ENCODE results near the gene PLAGL2.

PLAGL2 gene

DNA sequence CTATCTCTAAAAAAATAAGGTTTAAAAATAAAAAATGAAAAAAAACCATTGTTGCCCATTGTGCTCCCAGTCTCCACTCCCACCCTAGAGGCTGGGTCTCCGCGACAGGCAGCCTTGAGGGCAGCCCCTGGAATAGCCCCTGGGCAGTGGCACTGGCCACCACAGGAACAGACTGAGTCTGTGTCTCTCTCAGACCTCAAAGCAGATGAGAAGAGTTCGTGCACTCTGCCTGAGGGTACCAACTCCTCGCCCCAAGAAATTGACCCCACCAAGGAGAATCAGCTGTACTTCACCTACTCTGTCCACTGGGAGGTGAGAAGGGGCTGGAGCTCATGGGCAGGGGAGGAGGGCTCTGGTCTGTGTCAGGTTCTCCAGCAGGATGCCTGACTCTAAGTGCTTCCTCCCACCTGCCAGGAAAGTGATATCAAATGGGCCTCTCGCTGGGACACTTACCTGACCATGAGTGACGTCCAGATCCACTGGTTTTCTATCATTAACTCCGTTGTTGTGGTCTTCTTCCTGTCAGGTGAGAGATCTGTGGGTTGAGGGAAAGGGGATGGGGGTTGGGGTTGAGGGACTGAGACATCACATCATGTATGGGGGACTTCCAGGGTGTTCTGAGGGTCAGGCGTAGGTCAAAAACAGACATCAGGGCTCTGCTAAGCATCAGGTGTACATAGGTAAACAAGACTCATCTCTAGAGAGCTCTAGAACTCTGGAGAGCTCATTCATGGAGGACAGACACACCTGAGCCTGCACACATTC is 62.5 kb downstream of the PLAGL2 start:
- DNase-seq: no peak

DNA sequence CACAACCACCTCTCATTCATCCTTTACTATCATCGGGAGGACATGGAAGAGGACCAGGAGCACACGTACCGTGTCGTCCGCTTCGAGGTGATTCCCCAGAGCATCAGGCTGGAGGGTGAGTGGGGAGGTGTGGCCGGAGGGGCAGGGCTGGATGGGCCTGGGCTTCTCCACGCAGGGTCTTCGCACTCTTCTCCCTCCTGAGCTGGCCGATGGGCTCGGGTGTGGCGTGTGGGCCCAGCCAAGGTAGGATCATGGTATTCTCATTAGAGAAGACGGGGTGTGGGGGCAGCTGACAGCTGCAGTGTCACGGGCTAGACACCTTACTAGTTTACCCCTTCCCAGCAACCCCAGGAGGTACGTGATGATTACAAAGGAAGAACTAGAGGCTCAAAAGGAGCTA is 64.6 kb downstream of the PLAGL2 start:
- DNase-seq: no peak

Data from CD4-positive, alpha-beta T cell treated with Interleukin-4 for 4 hours (primary cell).